ENCODE data around the gene BACH2.

DNA sequence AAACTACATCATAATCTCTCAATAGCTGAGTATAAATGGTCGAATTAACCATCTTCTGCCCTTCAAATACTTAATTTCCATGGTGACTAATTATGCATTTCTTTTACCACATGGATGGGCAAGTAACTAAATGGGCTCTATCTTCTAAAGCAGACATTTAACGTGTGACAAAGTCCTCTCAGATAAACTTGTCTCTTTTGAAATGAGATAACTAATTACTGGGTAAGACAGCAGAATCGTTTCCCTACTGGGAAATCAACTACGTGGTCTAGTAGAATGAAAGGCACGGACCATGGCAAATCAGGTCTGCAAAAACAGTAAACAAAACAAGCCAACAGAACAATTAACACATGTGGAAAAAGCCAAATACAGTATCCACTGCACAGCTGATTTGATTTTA lies 137.7 kb downstream of the BACH2 start:
- TF ChIP-seq, protein P1, sequence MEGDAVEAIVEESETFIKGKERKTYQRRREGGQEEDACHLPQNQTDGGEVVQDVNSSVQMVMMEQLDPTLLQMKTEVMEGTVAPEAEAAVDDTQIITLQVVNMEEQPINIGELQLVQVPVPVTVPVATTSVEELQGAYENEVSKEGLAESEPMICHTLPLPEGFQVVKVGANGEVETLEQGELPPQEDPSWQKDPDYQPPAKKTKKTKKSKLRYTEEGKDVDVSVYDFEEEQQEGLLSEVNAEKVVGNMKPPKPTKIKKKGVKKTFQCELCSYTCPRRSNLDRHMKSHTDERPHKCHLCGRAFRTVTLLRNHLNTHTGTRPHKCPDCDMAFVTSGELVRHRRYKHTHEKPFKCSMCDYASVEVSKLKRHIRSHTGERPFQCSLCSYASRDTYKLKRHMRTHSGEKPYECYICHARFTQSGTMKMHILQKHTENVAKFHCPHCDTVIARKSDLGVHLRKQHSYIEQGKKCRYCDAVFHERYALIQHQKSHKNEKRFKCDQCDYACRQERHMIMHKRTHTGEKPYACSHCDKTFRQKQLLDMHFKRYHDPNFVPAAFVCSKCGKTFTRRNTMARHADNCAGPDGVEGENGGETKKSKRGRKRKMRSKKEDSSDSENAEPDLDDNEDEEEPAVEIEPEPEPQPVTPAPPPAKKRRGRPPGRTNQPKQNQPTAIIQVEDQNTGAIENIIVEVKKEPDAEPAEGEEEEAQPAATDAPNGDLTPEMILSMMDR (IDR thresholded peaks at IDR 0.05; ENCODE audit: insufficient read depth, low read length) = no peak
- TF ChIP-seq GABPA (IDR thresholded peaks at IDR 0.05; ENCODE audit: low read depth) = no peak
- TF ChIP-seq POLR2AphosphoS5 (IDR thresholded peaks at IDR 0.05; ENCODE audit: low read depth) = no peak
- TF ChIP-seq, protein P2, sequence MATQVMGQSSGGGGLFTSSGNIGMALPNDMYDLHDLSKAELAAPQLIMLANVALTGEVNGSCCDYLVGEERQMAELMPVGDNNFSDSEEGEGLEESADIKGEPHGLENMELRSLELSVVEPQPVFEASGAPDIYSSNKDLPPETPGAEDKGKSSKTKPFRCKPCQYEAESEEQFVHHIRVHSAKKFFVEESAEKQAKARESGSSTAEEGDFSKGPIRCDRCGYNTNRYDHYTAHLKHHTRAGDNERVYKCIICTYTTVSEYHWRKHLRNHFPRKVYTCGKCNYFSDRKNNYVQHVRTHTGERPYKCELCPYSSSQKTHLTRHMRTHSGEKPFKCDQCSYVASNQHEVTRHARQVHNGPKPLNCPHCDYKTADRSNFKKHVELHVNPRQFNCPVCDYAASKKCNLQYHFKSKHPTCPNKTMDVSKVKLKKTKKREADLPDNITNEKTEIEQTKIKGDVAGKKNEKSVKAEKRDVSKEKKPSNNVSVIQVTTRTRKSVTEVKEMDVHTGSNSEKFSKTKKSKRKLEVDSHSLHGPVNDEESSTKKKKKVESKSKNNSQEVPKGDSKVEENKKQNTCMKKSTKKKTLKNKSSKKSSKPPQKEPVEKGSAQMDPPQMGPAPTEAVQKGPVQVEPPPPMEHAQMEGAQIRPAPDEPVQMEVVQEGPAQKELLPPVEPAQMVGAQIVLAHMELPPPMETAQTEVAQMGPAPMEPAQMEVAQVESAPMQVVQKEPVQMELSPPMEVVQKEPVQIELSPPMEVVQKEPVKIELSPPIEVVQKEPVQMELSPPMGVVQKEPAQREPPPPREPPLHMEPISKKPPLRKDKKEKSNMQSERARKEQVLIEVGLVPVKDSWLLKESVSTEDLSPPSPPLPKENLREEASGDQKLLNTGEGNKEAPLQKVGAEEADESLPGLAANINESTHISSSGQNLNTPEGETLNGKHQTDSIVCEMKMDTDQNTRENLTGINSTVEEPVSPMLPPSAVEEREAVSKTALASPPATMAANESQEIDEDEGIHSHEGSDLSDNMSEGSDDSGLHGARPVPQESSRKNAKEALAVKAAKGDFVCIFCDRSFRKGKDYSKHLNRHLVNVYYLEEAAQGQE (IDR thresholded peaks at IDR 0.05; ENCODE audit: insufficient replicate concordance, low read depth) = no peak
- TF ChIP-seq SPI1 (IDR thresholded peaks at IDR 0.05; ENCODE audit: borderline replicate concordance, low read depth) = no peak
